WTC11 (cell line): Measurements from ENCODE around the gene PHC3. TPM values are rescaled to one million over a fixed set of nuclear protein-coding genes. Genes with fewer than 3 reads are reported as not detected.

ENCODE experiments used
- ATAC-seq: fragments of 200-7000 bp; cut with Tn5 transposase; 2 replicates; pipeline ENCODE4 v1.10.0; 2021; ENCODE audit warnings: mild to moderate bottlenecking, moderate library complexity
- CTCF ChIA-PET: fragments of 300-600 bp; sonication (Branson Sonifier 250); formaldehyde crosslinking; loops from one replicate; lab custom pipeline; 2021; ENCODE audit warnings: antibody characterized with exemption; lab: Charles Lee
- POLR2A ChIA-PET: fragments of 350-600 bp; sonication (Branson Sonifier 250); formaldehyde crosslinking; loops from one replicate; lab custom pipeline; 2021; ENCODE audit warnings: antibody characterized with exemption; lab: Charles Lee
- DNase-seq: peaks from one replicate; pipeline ENCODE4 v3.0.0; 2021; ENCODE audit warnings: low spot score
- H3K27ac Mint-ChIP-seq: 2 replicates; pipeline ENCODE4 v1.8.0; 2021; ENCODE audit warnings: mixed read lengths
- H3K27me3 Mint-ChIP-seq: 2 replicates; pipeline ENCODE4 v1.8.0; 2021; ENCODE audit warnings: low read depth, mild to moderate bottlenecking, moderate library complexity, mixed read lengths
- H3K36me3 Mint-ChIP-seq: 2 replicates; pipeline ENCODE4 v1.8.0; 2021; ENCODE audit warnings: mixed read lengths
- H3K4me1 Mint-ChIP-seq: 2 replicates; pipeline ENCODE4 v1.8.0; 2022; ENCODE audit warnings: mixed read lengths
- H3K4me3 Mint-ChIP-seq: 2 replicates; pipeline ENCODE4 v1.8.0; 2021; ENCODE audit warnings: mild to moderate bottlenecking, moderate library complexity, mixed read lengths
- H3K9me3 Mint-ChIP-seq: 2 replicates; pipeline ENCODE4 v1.8.0; 2021; ENCODE audit warnings: mixed read lengths
- CBFB ChIP-seq: sonication (generic); formaldehyde crosslinking; IDR thresholded peaks from 2 replicates; pipeline ENCODE4 v1.8.1; 2022; ENCODE audit warnings: mild to moderate bottlenecking, low read depth, missing genetic modification reagents
- CREB1 ChIP-seq: sonication (generic); formaldehyde crosslinking; IDR thresholded peaks from 2 replicates; pipeline ENCODE4 v1.8.0; 2023; ENCODE audit warnings: mild to moderate bottlenecking, missing genetic modification reagents
- CREM ChIP-seq: sonication (generic); formaldehyde crosslinking; IDR thresholded peaks from 2 replicates; pipeline ENCODE4 v1.8.1; 2022; ENCODE audit warnings: mild to moderate bottlenecking, missing genetic modification reagents, moderate library complexity
- ELF4 ChIP-seq: sonication (generic); formaldehyde crosslinking; IDR thresholded peaks from 2 replicates; pipeline ENCODE4 v1.8.1; 2022; ENCODE audit warnings: low read depth, mild to moderate bottlenecking, moderate library complexity, missing genetic modification reagents
- ETV6 ChIP-seq: sonication (generic); formaldehyde crosslinking; IDR thresholded peaks from 2 replicates; pipeline ENCODE4 v1.8.1; 2022; ENCODE audit warnings: mild to moderate bottlenecking, missing genetic modification reagents
- HMGA2 ChIP-seq: fragments of 250-450 bp; sonication (Bioruptor Pico); IDR thresholded peaks from 2 replicates; pipeline ENCODE4 v1.4.0; 2021; ENCODE audit warnings: mild to moderate bottlenecking, moderate library complexity
- IRF2 ChIP-seq: sonication (generic); formaldehyde crosslinking; IDR thresholded peaks from 2 replicates; pipeline ENCODE4 v1.8.0; 2022; ENCODE audit warnings: low read depth, missing genetic modification reagents, borderline replicate concordance
- MYBL2 ChIP-seq: sonication (generic); formaldehyde crosslinking; IDR thresholded peaks from 2 replicates; pipeline ENCODE4 v1.8.1; 2023; ENCODE audit warnings: mild to moderate bottlenecking, moderate library complexity, missing genetic modification reagents
- NR1H2 ChIP-seq: sonication (generic); formaldehyde crosslinking; IDR thresholded peaks from 2 replicates; pipeline ENCODE4 v1.9.0; 2021; ENCODE audit warnings: mild to moderate bottlenecking, moderate library complexity, missing genetic modification reagents
- NR3C1 ChIP-seq: sonication (generic); formaldehyde crosslinking; conservative IDR thresholded peaks from 2 replicates; pipeline ENCODE4 v1.8.1; 2023; ENCODE audit warnings: low read depth, mild to moderate bottlenecking, missing genetic modification reagents
- RORB ChIP-seq: fragments of 250-450 bp; sonication (Bioruptor Pico); IDR thresholded peaks from 2 replicates; pipeline ENCODE4 v1.9.0; 2021; ENCODE audit warnings: mild to moderate bottlenecking
- TEAD1 ChIP-seq: sonication (generic); formaldehyde crosslinking; IDR thresholded peaks from 2 replicates; pipeline ENCODE4 v1.8.0; 2022; ENCODE audit warnings: mild to moderate bottlenecking, missing genetic modification reagents
- ZNF232 ChIP-seq: sonication (generic); formaldehyde crosslinking; IDR thresholded peaks from 2 replicates; pipeline ENCODE4 v1.8.0; 2022; ENCODE audit warnings: mild to moderate bottlenecking, missing genetic modification reagents
- ZNF671 ChIP-seq: fragments of 250-450 bp; sonication (Bioruptor Pico); IDR thresholded peaks from 2 replicates; pipeline ENCODE4 v1.8.0; 2021; ENCODE audit warnings: mild to moderate bottlenecking
- total RNA-seq: library from RNA; stranded (reverse); gene quantifications from 3 replicates; pipeline ENCODE4 v1.2.3, GENCODE V29; 2021
- TF ChIP-seq, protein P1 (sequence below): sonication (generic); formaldehyde crosslinking; IDR thresholded peaks from 2 replicates; pipeline ENCODE4 v1.8.1; 2022; ENCODE audit warnings: mild to moderate bottlenecking, missing genetic modification reagents, moderate library complexity, borderline replicate concordance
- TF ChIP-seq, protein P2 (sequence below): sonication (generic); formaldehyde crosslinking; IDR thresholded peaks from 2 replicates; pipeline ENCODE4 v1.8.1; 2022; ENCODE audit warnings: mild to moderate bottlenecking, moderate library complexity, missing genetic modification reagents
- TF ChIP-seq, protein P3 (sequence below): sonication (generic); formaldehyde crosslinking; conservative IDR thresholded peaks from 2 replicates; pipeline ENCODE4 v1.8.1; 2023; ENCODE audit warnings: mild to moderate bottlenecking, low read depth, missing genetic modification reagents, moderate library complexity
- TF ChIP-seq, protein P4 (sequence below): fragments of 250-450 bp; sonication (Bioruptor Pico); IDR thresholded peaks from 2 replicates; pipeline ENCODE4 v1.9.0; 2021; ENCODE audit warnings: mild to moderate bottlenecking
- TF ChIP-seq, protein P5 (sequence below): sonication (generic); formaldehyde crosslinking; IDR thresholded peaks from 2 replicates; pipeline ENCODE4 v1.8.0; 2023; ENCODE audit warnings: missing genetic modification reagents, mild to moderate bottlenecking, borderline replicate concordance

The PHC3 gene
- total RNA-seq, 1 experiment from 2014 or later = 27.8 TPM

DNA sequence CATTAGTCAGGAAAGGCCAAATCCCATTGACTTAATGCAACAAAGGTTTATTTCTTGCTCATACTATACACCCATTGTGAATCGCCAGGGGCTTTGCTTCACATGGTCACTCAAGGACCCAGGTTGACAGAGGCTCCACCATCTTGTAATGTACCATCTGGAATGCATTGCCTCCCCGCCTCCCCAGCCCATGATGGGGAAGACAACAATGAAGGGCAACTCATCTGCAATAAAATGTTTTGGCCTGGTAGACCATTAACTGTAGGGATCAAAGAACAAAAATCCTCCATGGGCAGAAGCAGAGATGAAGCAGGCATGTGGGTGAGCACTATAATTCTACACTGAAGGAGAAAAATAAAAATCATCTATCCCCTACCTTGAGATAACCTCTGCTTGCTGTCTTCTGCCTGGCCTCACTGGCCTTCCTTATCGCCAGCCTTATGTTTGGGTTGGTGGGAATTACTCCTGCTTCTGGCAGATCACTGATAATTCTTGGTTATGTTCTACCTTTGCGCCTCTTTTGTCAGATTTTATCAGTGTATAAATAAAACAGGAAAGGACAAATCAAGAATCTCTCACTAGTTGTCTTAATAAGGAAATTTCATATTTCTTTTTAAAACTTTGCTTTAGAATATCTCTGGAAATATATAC lies 106.0 kb downstream of the PHC3 start:
- DNase-seq = no peak
- POLR2A ChIA-PET = no interaction called here
- H3K27me3 Mint-ChIP-seq = no peaks in the 10 kb centered on the region; the same call in 1 of the 2 replicates
- no peak overlapping the region for H3K27ac Mint-ChIP-seq
- peaks cover 9% of the 10 kb centered on the region for H3K4me1 Mint-ChIP-seq
- H3K36me3 Mint-ChIP-seq = peaks cover 22% of the 10 kb centered on the region
- TF ChIP-seq ELF4 (CRISPR knock-in tag) = no peak
- TF ChIP-seq RORB (CRISPR knock-in tag) = no peak
- TF ChIP-seq CBFB (CRISPR knock-in tag) = no peak
- no peak for TF ChIP-seq MYBL2 (CRISPR knock-in tag)
- TF ChIP-seq, protein P1, sequence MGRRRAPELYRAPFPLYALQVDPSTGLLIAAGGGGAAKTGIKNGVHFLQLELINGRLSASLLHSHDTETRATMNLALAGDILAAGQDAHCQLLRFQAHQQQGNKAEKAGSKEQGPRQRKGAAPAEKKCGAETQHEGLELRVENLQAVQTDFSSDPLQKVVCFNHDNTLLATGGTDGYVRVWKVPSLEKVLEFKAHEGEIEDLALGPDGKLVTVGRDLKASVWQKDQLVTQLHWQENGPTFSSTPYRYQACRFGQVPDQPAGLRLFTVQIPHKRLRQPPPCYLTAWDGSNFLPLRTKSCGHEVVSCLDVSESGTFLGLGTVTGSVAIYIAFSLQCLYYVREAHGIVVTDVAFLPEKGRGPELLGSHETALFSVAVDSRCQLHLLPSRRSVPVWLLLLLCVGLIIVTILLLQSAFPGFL (CRISPR knock-in tag) = no peak
- no peak for TF ChIP-seq ETV6 (CRISPR knock-in tag)
- ATAC-seq = no peak
- CTCF ChIA-PET = no interaction called here
- H3K4me3 Mint-ChIP-seq = no peak overlapping the region
- H3K9me3 Mint-ChIP-seq = peaks cover 21% of the 10 kb centered on the region

DNA sequence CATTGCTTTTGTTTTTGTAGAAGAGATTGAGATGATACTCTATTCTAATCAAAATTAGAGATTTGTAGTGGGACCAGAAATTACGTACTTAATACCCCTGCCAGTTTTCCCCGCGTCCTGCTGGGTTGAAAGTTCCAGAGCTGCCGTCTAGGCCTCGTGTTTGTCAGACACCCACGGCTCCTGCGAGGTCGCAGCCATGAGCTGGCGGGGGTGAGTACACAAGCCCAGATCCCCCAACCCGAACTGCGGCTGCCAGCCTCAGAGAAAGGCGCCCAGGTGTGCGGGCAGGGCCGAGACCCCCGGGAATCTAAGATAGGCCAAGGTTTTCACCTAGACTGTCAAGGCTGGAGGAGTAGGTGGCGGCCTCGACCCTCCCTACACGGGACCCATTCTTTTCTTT lies 117.4 kb downstream of the PHC3 start:
- H3K4me3 Mint-ChIP-seq = no peak overlapping the region
- ATAC-seq = no peak
- ChIA-PET POLR2A (interaction anchor here (0.6 kb wide), 1 partner anchor 854 kb away, joined by 5 read pairs; no protein-coding TSS in a partner anchor), CTCF (interaction anchor here (0.7 to 2.8 kb wide), 7 partner anchors 10 to 1852 kb away, joined by 3 to 38 read pairs (median 3); no protein-coding TSS in a partner anchor)
- H3K27ac Mint-ChIP-seq = no peak overlapping the region
- DNase-seq = no peak
- H3K4me1 Mint-ChIP-seq = peaks cover 34% of the 10 kb centered on the region
- H3K27me3 Mint-ChIP-seq = no peaks in the 10 kb centered on the region
- TF ChIP-seq IRF2 (no peak), ZNF232 (CRISPR knock-in tag) (no peak), ZNF671 (CRISPR knock-in tag) (no peak), NR3C1 (CRISPR knock-in tag) (no peak), HMGA2 (CRISPR knock-in tag) (no peak), TEAD1 (CRISPR knock-in tag) (no peak), CREM (CRISPR knock-in tag) (no peak), CREB1 (CRISPR knock-in tag) (no peak), NR1H2 (CRISPR knock-in tag) (no peak)
- TF ChIP-seq, protein P2, sequence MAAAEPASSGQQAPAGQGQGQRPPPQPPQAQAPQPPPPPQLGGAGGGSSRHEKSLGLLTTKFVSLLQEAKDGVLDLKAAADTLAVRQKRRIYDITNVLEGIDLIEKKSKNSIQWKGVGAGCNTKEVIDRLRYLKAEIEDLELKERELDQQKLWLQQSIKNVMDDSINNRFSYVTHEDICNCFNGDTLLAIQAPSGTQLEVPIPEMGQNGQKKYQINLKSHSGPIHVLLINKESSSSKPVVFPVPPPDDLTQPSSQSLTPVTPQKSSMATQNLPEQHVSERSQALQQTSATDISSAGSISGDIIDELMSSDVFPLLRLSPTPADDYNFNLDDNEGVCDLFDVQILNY (CRISPR knock-in tag) = no peak
- TF ChIP-seq, protein P3, sequence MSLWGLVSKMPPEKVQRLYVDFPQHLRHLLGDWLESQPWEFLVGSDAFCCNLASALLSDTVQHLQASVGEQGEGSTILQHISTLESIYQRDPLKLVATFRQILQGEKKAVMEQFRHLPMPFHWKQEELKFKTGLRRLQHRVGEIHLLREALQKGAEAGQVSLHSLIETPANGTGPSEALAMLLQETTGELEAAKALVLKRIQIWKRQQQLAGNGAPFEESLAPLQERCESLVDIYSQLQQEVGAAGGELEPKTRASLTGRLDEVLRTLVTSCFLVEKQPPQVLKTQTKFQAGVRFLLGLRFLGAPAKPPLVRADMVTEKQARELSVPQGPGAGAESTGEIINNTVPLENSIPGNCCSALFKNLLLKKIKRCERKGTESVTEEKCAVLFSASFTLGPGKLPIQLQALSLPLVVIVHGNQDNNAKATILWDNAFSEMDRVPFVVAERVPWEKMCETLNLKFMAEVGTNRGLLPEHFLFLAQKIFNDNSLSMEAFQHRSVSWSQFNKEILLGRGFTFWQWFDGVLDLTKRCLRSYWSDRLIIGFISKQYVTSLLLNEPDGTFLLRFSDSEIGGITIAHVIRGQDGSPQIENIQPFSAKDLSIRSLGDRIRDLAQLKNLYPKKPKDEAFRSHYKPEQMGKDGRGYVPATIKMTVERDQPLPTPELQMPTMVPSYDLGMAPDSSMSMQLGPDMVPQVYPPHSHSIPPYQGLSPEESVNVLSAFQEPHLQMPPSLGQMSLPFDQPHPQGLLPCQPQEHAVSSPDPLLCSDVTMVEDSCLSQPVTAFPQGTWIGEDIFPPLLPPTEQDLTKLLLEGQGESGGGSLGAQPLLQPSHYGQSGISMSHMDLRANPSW (CRISPR knock-in tag) = no peak
- TF ChIP-seq, protein P4, sequence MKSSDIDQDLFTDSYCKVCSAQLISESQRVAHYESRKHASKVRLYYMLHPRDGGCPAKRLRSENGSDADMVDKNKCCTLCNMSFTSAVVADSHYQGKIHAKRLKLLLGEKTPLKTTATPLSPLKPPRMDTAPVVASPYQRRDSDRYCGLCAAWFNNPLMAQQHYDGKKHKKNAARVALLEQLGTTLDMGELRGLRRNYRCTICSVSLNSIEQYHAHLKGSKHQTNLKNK (CRISPR knock-in tag) = no peak
- TF ChIP-seq, protein P5, sequence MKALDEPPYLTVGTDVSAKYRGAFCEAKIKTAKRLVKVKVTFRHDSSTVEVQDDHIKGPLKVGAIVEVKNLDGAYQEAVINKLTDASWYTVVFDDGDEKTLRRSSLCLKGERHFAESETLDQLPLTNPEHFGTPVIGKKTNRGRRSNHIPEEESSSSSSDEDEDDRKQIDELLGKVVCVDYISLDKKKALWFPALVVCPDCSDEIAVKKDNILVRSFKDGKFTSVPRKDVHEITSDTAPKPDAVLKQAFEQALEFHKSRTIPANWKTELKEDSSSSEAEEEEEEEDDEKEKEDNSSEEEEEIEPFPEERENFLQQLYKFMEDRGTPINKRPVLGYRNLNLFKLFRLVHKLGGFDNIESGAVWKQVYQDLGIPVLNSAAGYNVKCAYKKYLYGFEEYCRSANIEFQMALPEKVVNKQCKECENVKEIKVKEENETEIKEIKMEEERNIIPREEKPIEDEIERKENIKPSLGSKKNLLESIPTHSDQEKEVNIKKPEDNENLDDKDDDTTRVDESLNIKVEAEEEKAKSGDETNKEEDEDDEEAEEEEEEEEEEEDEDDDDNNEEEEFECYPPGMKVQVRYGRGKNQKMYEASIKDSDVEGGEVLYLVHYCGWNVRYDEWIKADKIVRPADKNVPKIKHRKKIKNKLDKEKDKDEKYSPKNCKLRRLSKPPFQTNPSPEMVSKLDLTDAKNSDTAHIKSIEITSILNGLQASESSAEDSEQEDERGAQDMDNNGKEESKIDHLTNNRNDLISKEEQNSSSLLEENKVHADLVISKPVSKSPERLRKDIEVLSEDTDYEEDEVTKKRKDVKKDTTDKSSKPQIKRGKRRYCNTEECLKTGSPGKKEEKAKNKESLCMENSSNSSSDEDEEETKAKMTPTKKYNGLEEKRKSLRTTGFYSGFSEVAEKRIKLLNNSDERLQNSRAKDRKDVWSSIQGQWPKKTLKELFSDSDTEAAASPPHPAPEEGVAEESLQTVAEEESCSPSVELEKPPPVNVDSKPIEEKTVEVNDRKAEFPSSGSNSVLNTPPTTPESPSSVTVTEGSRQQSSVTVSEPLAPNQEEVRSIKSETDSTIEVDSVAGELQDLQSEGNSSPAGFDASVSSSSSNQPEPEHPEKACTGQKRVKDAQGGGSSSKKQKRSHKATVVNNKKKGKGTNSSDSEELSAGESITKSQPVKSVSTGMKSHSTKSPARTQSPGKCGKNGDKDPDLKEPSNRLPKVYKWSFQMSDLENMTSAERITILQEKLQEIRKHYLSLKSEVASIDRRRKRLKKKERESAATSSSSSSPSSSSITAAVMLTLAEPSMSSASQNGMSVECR (CRISPR knock-in tag) = no peak
- H3K9me3 Mint-ChIP-seq = 0 out of 2 replicates have a peak, but pooled peaks cover 4% of the 10 kb centered on the region
- H3K36me3 Mint-ChIP-seq = peaks cover 17% of the 10 kb centered on the region
